IMR-90 (cell line): Measurements from ENCODE around the gene NCOA3. TPM values are rescaled to one million over a fixed set of nuclear protein-coding genes. Genes with fewer than 3 reads are reported as not detected.

ENCODE experiments used
- ATAC-seq: fragments of 200-7000 bp; cut with Tn5 transposase; 2 replicates; pipeline ENCODE4 v1.9.1; 2020; ENCODE audit warnings: low read depth, mild to moderate bottlenecking, moderate library complexity
- BruUV-seq: library from RNA; stranded (reverse); fragments of 400-500 nt; replicated peaks from 2 replicates; lab custom pipeline; 2021; lab: Mats Ljungman, UMichigan
- CTCF ChIA-PET: fragments of 300-600 bp; formaldehyde crosslinking; extraction: SDS; loops from one replicate; lab custom pipeline; 2021; ENCODE audit warnings: antibody characterized with exemption; lab: Yijun Ruan, JAX
- POLR2A ChIA-PET: fragments of 300-600 bp; sonication (Branson Sonifier 250); formaldehyde crosslinking; loops from one replicate; lab custom pipeline; 2022; ENCODE audit warnings: antibody characterized with exemption; ENCODE audit not compliant: unreplicated experiment; lab: Charles Lee
- DNase-seq: peaks from one replicate; pipeline ENCODE4 v3.0.0; 2013
- H2AFZ ChIP-seq: replicated peaks from 2 replicates; pipeline ENCODE3; 2013; ENCODE audit warnings: low read length, mild to moderate bottlenecking; ENCODE audit not compliant: poor library complexity
- H2AK5ac ChIP-seq: 2 replicates; pipeline ENCODE4 v1.6.1; 2013; ENCODE audit warnings: low read depth, low read length, inconsistent platforms
- H2AK9ac ChIP-seq: replicated peaks from 2 replicates; pipeline ENCODE3; 2013; ENCODE audit warnings: mild to moderate bottlenecking, low read depth, low read length, moderate library complexity; ENCODE audit not compliant: poor library complexity
- H2BK120ac ChIP-seq: 2 replicates; pipeline ENCODE4 v1.6.1; 2013; ENCODE audit warnings: low read depth, low read length, inconsistent platforms
- H2BK15ac ChIP-seq: 3 replicates; pipeline ENCODE4 v1.6.1; 2013; ENCODE audit warnings: low read depth, low read length, inconsistent platforms
- H2BK20ac ChIP-seq: 2 replicates; pipeline ENCODE4 v1.6.1; 2013; ENCODE audit warnings: low read depth, mild to moderate bottlenecking, inconsistent platforms, low read length, moderate library complexity
- H2BK5ac ChIP-seq: 2 replicates; pipeline ENCODE4 v1.6.1; 2013; ENCODE audit warnings: mild to moderate bottlenecking, low read depth, low read length, inconsistent platforms; ENCODE audit not compliant: poor library complexity, severe bottlenecking
- H3K14ac ChIP-seq: replicated peaks from 2 replicates; pipeline ENCODE4 v1.6.1; 2013; ENCODE audit warnings: low read depth, low read length, inconsistent platforms
- H3K18ac ChIP-seq: 2 replicates; pipeline ENCODE4 v1.6.1; 2013; ENCODE audit warnings: low read depth, low read length, control low read depth
- H3K23ac ChIP-seq: 2 replicates; pipeline ENCODE4 v1.6.1; 2013; ENCODE audit warnings: low read depth, low read length, inconsistent platforms
- H3K27ac ChIP-seq: 2 replicates; pipeline ENCODE4 v1.5.1; 2013; ENCODE audit warnings: mild to moderate bottlenecking, control low read depth, low read length; ENCODE audit not compliant: insufficient read depth
- H3K27me3 ChIP-seq: 2 replicates; pipeline ENCODE4 v1.6.1; 2013; ENCODE audit warnings: low read length; ENCODE audit not compliant: control insufficient read depth, insufficient read depth
- H3K36me3 ChIP-seq: 2 replicates; pipeline ENCODE4 v1.6.1; 2013; ENCODE audit warnings: low read length, mixed read lengths; ENCODE audit not compliant: control insufficient read depth, insufficient read depth
- H3K4ac ChIP-seq: 2 replicates; pipeline ENCODE4 v1.6.1; 2013; ENCODE audit warnings: low read depth, low read length, inconsistent platforms
- H3K4me1 ChIP-seq: 2 replicates; pipeline ENCODE4 v1.6.1; 2013; ENCODE audit warnings: low read length, mixed read lengths; ENCODE audit not compliant: control insufficient read depth, insufficient read depth
- H3K4me2 ChIP-seq: 2 replicates; pipeline ENCODE4 v1.6.1; 2013; ENCODE audit warnings: low read depth, mild to moderate bottlenecking, control low read depth, low read length, moderate library complexity
- H3K4me3 ChIP-seq: 2 replicates; pipeline ENCODE4 v1.5.1; 2013; ENCODE audit warnings: low read depth, mild to moderate bottlenecking, control low read depth, low read length, moderate library complexity; ENCODE audit not compliant: insufficient read depth
- H3K56ac ChIP-seq: 2 replicates; pipeline ENCODE4 v1.6.1; 2013; ENCODE audit warnings: low read length, inconsistent platforms; ENCODE audit not compliant: insufficient read depth; ENCODE audit errors: extremely low read depth
- H3K79me1 ChIP-seq, 2 experiments: 2 replicates each; pipeline ENCODE4 v1.6.1; 2013; ENCODE audit warnings: low read length in 2 of 2, inconsistent platforms in 1 of 2, low read depth in 1 of 2
- H3K9ac ChIP-seq: 2 replicates; pipeline ENCODE4 v1.6.1; 2013; ENCODE audit warnings: low read depth, low read length, control low read depth
- H3K9me1 ChIP-seq: 2 replicates; pipeline ENCODE4 v1.6.1; 2013; ENCODE audit warnings: low read length, inconsistent platforms; ENCODE audit not compliant: insufficient read depth
- H3K9me3 ChIP-seq: 2 replicates; pipeline ENCODE4 v1.6.1; 2013; ENCODE audit warnings: low read length; ENCODE audit not compliant: control insufficient read depth, insufficient read depth
- H4K20me1 ChIP-seq: 2 replicates; pipeline ENCODE4 v1.6.1; 2013; ENCODE audit warnings: low read length, inconsistent platforms; ENCODE audit not compliant: insufficient read depth
- H4K5ac ChIP-seq: 2 replicates; pipeline ENCODE4 v1.6.1; 2013; ENCODE audit warnings: mild to moderate bottlenecking, low read depth, low read length, control low read depth
- H4K8ac ChIP-seq, 2 experiments: 2 replicates each; pipeline ENCODE4 v1.6.1; 2013; ENCODE audit warnings: low read depth in 2 of 2, low read length in 2 of 2, control low read depth in 1 of 2, inconsistent platforms in 1 of 2
- H4K91ac ChIP-seq: 2 replicates; pipeline ENCODE4 v1.6.1; 2013; ENCODE audit warnings: low read depth, low read length, inconsistent platforms; ENCODE audit not compliant: insufficient read depth
- POLR2A ChIP-seq: IDR thresholded peaks from 2 replicates; pipeline ENCODE4 v1.6.1; 2012; ENCODE audit warnings: mild to moderate bottlenecking, low read depth, low read length
- WGBS, 2 experiments: methylation state at CpG; one replicate each; pipeline versions ENCODE4 v1.1.5 to v1.1.7; 2013; ENCODE audit warnings: missing lambda C conversion rate in 2 of 2; ENCODE audit not compliant: insufficient read length in 1 of 2; ENCODE audit errors: extremely low coverage in 2 of 2; 5-methylcytosine and 5-hydroxymethylcytosine counted together
- dilution Hi-C: fragments of 300-500 bp; cut with HindIII; formaldehyde crosslinking; loops from one replicate; pipeline ENCODE4 v1.14.3; 2018; ENCODE audit warnings: low sequenced_read_pairs; ENCODE audit not compliant: unreplicated experiment
- in situ Hi-C: fragments of 300-500 bp; cut with MboI; formaldehyde crosslinking; loops from 3 replicates; pipeline ENCODE4 v1.14.3; 2019; ENCODE audit warnings: low sequenced_read_pairs, inconsistent platforms, mixed read lengths
- intact Hi-C: fragments of 100-400 bp; cut with micrococcal nuclease; formaldehyde crosslinking; loops from 2 replicates; pipeline ENCODE4 v1.10.0; 2022
- polyA plus RNA-seq, 3 experiments: library from polyadenylated mRNA; depleted of rRNA; stranded (reverse); fragments of >200 nt; gene quantifications; 2 replicates each; pipeline ENCODE4 v1.2.3, GENCODE V29; 2012; ENCODE audit warnings: low replicate concordance in 1 of 3
- total RNA-seq: library from RNA; depleted of rRNA; stranded (reverse); fragments of >200 nt; gene quantifications from 2 replicates; pipeline ENCODE4 v1.2.3, GENCODE V29; 2012

NCOA3 gene
- total and polyA plus RNA-seq, 2 of the 4 experiments (the other 2 are of a cell fraction): 8.8 to 29.0 TPM

- no peak for ATAC-seq
- CTCF ChIA-PET: no interaction called here
Measured at GRCh38 chr20:47652794-47653193, 151.1 kb downstream of the NCOA3 start.

More at GRCh38 chr20:47652794-47653193, 151.1 kb downstream of the NCOA3 start:
- Histone ChIP-seq H3K9me3 (no peaks in the 10 kb centered on the region), H2AK9ac (no peak overlapping the region), H4K91ac (no peak overlapping the region), H3K4ac (no peak overlapping the region), H3K18ac (no peak overlapping the region), H2AK5ac (no peak overlapping the region), H2BK15ac (no peak overlapping the region), H2BK20ac (no peak overlapping the region), H4K5ac (no peak overlapping the region), H2BK5ac (no peak overlapping the region), H3K14ac (no peak overlapping the region), H3K36me3 (peaks cover 32% of the 10 kb centered on the region), H2AFZ (no peak overlapping the region), H3K23ac (no peak overlapping the region), H4K8ac (no peak overlapping the region), H4K20me1 (no peaks in the 10 kb centered on the region), H3K9me1 (no peaks in the 10 kb centered on the region), H3K56ac (no peak overlapping the region), H3K27me3 (no peaks in the 10 kb centered on the region), H3K4me1 (no peaks in the 10 kb centered on the region), H3K4me2 (no peak overlapping the region), H3K9ac (no peak overlapping the region), H3K27ac (no peak overlapping the region), H2BK120ac (no peak overlapping the region), H3K79me1 (no peaks in the 10 kb centered on the region; a peak in 1 of 4 replicates), H3K4me3 (no peak overlapping the region)
- no CpG with 5 or more reads among the region's 2 CpGs for WGBS, 2 experiments
- dilution Hi-C loops: no loop called here
- BruUV-seq: no TSS peak
- in situ Hi-C loops: loop anchor here (25.0 kb wide), 1 partner anchor 1260 kb away; the partner anchor contains the start of gene ARFGEF2
- no peak for TF ChIP-seq POLR2A
- DNase-seq: no peak
- intact Hi-C loops: no loop called here
- POLR2A ChIA-PET: no interaction called here
